Retinal pigment epithelial cell (primary cell): ENCODE data around the gene FBXW7.

Experiments
- DNase-seq: peaks from one replicate; pipeline ENCODE4 v3.0.0-alpha.2; 2010; ENCODE audit warnings: low read depth
- H3K4me3 ChIP-seq: 2 replicates; pipeline ENCODE4 v1.5.1; 2011; ENCODE audit warnings: mild to moderate bottlenecking, low read length, control low read depth, moderate library complexity
- CTCF ChIP-seq: conservative IDR thresholded peaks from 2 replicates; pipeline ENCODE4 v1.5.1; 2011; ENCODE audit warnings: low read depth, low read length, control low read depth, inconsistent platforms

Gene FBXW7

DNA sequence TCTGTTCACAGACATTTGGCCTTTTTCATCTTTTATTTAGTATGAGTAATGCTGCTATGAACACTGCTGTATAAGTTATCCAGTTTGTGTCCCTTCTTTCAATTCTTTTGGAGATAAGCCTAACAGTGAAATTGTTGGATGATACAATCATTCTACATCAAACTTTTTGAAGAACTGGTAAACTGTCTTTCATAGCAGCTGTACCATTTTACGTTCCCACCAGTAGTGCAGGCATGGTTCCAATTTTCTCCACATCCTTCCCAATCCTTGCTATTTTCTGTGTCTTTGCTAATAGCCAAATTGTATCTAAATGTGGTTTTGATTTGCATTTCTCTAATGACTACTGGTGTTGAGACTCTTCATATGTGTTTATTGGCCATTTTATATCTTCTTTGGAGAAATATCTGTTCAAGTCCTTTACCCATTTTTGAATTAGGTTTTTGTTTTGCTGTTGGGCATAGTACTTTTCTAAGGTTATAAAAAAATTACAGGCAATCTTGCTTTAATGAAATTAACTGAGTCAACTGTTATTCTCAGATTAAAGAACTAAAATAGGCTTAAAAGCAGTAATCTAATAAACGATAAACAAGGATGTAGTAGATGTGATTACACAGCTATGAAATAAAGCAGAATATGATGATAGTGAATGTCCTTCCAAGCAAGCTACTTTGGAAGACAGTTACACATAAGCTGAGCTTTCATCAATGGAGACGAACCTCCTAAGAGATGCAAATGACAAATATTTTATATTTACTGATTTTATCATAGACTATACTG, 57.2 kb downstream of the FBXW7 start:
- TF ChIP-seq CTCF: no peak
- no peak for DNase-seq

GRCh38 chr4:152476796-152477195, 59.1 kb downstream of the FBXW7 start:
- TF ChIP-seq CTCF: no peak
- no peak for DNase-seq
- no peak overlapping the region for H3K4me3 ChIP-seq

More for the DNA sequence above, 57.2 kb downstream of the FBXW7 start:
- H3K4me3 ChIP-seq: no peak overlapping the region

GRCh38 chr4:152471251-152471792, 64.6 kb downstream of the FBXW7 start:
- TF ChIP-seq CTCF: no peak
- H3K4me3 ChIP-seq: no peak overlapping the region
- no peak for DNase-seq

- no peak for TF ChIP-seq CTCF
- H3K4me3 ChIP-seq: no peak overlapping the region
- DNase-seq: no peak
Measured at GRCh38 chr4:152468408-152468807, 67.5 kb downstream of the FBXW7 start.

DNA sequence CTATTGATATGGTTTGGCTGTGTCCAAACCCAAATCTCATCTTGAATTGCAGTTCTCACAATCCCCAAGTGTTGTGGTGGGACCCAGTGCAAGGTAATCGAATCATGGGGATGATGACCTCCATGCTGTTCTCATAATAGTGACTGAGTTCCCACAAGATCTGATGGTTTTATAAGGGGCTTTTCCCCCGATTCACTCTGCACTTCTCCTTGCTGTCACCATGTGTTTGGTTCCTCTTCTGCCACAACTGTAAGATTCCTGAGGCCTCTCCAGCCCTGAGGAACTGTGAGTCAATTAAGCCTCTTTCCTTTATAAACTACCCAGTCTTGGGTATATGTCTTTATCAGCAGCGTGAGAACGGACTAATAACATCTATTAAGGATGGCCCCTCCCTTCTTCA, 68.8 kb downstream of the FBXW7 start:
- no peak for TF ChIP-seq CTCF
- DNase-seq: no peak
- H3K4me3 ChIP-seq: no peak overlapping the region

GRCh38 chr4:152464030-152464823, 71.7 kb downstream of the FBXW7 start:
- H3K4me3 ChIP-seq: no peak overlapping the region
- no peak for TF ChIP-seq CTCF
- DNase-seq: no peak
